Immature natural killer cell (primary cell): ENCODE measurements around the gene CCNQ. TPM values are rescaled to one million over a fixed set of nuclear protein-coding genes. Genes with fewer than 3 reads are reported as not detected.

Experiments used
- DNase-seq, 3 donors: peaks; one replicate each; pipeline ENCODE4 v3.0.0; 2022; ENCODE audit warnings: mixed read lengths in 1 of 3
- H3K27ac Mint-ChIP-seq, 6 donors: one replicate each; pipeline ENCODE4 v1.8.0; 2020; ENCODE audit warnings: mixed read lengths in 6 of 6, mild to moderate bottlenecking in 5 of 6, inconsistent platforms in 4 of 6, moderate library complexity in 3 of 6
- H3K27me3 Mint-ChIP-seq, 3 donors: one replicate each; pipeline ENCODE4 v1.8.0; 2020 to 2021; ENCODE audit warnings: low read depth in 3 of 3, mild to moderate bottlenecking in 3 of 3, mixed read lengths in 3 of 3, moderate library complexity in 3 of 3, inconsistent platforms in 1 of 3
- H3K36me3 Mint-ChIP-seq, 3 donors: one replicate each; pipeline ENCODE4 v1.8.0; 2020; ENCODE audit warnings: mixed read lengths in 3 of 3, inconsistent platforms in 2 of 3, mild to moderate bottlenecking in 2 of 3
- H3K4me1 Mint-ChIP-seq, 2 donors: one replicate each; pipeline ENCODE4 v1.8.0; 2020; ENCODE audit warnings: inconsistent platforms in 2 of 2, mild to moderate bottlenecking in 2 of 2, mixed read lengths in 2 of 2, moderate library complexity in 1 of 2
- H3K4me3 Mint-ChIP-seq, 5 donors: one replicate each; pipeline ENCODE4 v1.8.0; 2020; ENCODE audit warnings: mild to moderate bottlenecking in 5 of 5, mixed read lengths in 5 of 5, inconsistent platforms in 3 of 5, moderate library complexity in 3 of 5
- H3K9me3 Mint-ChIP-seq, 6 donors: one replicate each; pipeline ENCODE4 v1.8.0; 2020; ENCODE audit warnings: mild to moderate bottlenecking in 6 of 6, mixed read lengths in 6 of 6, inconsistent platforms in 4 of 6, moderate library complexity in 3 of 6
- polyA plus RNA-seq, 3 donors: library from polyadenylated mRNA; unstranded; fragments of 300-500 nt; fragmentation: Illumina TruSeq; gene quantifications; one replicate each; pipeline ENCODE4 v1.2.3, GENCODE V29; 2021

CCNQ gene
- polyA plus RNA-seq, 3 donors from 2014 or later = 36.7 to 42.8 (median 38.4) TPM

- Mint-ChIP-seq H3K4me3 (no peak overlapping the region), H3K4me1 (no peaks in the 10 kb centered on the region), H3K36me3 (no peaks in the 10 kb centered on the region), H3K9me3 (peaks cover 0 to 2% (median 0%) of the 10 kb centered on the region in 6 donors), H3K27me3 (peaks cover 0 to 3% (median 1%) of the 10 kb centered on the region in 3 donors), H3K27ac (no peak overlapping the region)
- DNase-seq = no peak
Observed at GRCh38 chrX:153623310-153624029, 24.5 kb upstream of the CCNQ start.

- Mint-ChIP-seq H3K4me1 (no peaks in the 10 kb centered on the region), H3K27ac (no peak overlapping the region), H3K36me3 (no peaks in the 10 kb centered on the region), H3K27me3 (peaks cover 0 to 9% (median 3%) of the 10 kb centered on the region in 3 donors), H3K9me3 (peaks cover 0 to 2% (median 0%) of the 10 kb centered on the region in 6 donors), H3K4me3 (no peak overlapping the region)
- DNase-seq = no peak
Observed at GRCh38 chrX:153622661-153623309, 23.8 kb upstream of the CCNQ start.

GRCh38 chrX:153621949-153622598, 23.1 kb upstream of the CCNQ start:
- H3K4me1 Mint-ChIP-seq = no peaks in the 10 kb centered on the region
- no peaks in the 10 kb centered on the region for H3K36me3 Mint-ChIP-seq
- H3K9me3 Mint-ChIP-seq = peaks cover 0 to under 1% (median 0%) of the 10 kb centered on the region in 6 donors
- no peak overlapping the region for H3K27ac Mint-ChIP-seq
- H3K4me3 Mint-ChIP-seq = no peak overlapping the region
- H3K27me3 Mint-ChIP-seq = peaks cover 0 to 10% (median 3%) of the 10 kb centered on the region in 3 donors
- no peak for DNase-seq

- no peak overlapping the region for H3K4me3 Mint-ChIP-seq
- no peaks in the 10 kb centered on the region for H3K4me1 Mint-ChIP-seq
- H3K36me3 Mint-ChIP-seq = no peaks in the 10 kb centered on the region
- H3K27me3 Mint-ChIP-seq = peaks cover 0 to 14% (median 5%) of the 10 kb centered on the region in 3 donors
- H3K27ac Mint-ChIP-seq = no peak overlapping the region
- no peaks in the 10 kb centered on the region for H3K9me3 Mint-ChIP-seq
- no peak for DNase-seq
Observed at GRCh38 chrX:153620576-153620975, 21.6 kb upstream of the CCNQ start.

GRCh38 chrX:153614818-153615217, 15.9 kb upstream of the CCNQ start:
- no peak overlapping the region for H3K27ac Mint-ChIP-seq
- peaks cover 6 to 14% (median 7%) of the 10 kb centered on the region in 3 donors for H3K27me3 Mint-ChIP-seq
- peaks cover 0 to 2% of the 10 kb centered on the region in 2 donors for H3K4me1 Mint-ChIP-seq
- no peak overlapping the region for H3K4me3 Mint-ChIP-seq
- DNase-seq = no peak
- no peaks in the 10 kb centered on the region for H3K9me3 Mint-ChIP-seq
- no peaks in the 10 kb centered on the region for H3K36me3 Mint-ChIP-seq

GRCh38 chrX:153612413-153612812, 13.5 kb upstream of the CCNQ start:
- Mint-ChIP-seq H3K36me3 (no peaks in the 10 kb centered on the region), H3K4me3 (no peak overlapping the region), H3K4me1 (peaks cover 0 to 2% of the 10 kb centered on the region in 2 donors), H3K9me3 (no peaks in the 10 kb centered on the region), H3K27me3 (peaks cover 4 to 7% (median 4%) of the 10 kb centered on the region in 3 donors), H3K27ac (no peak overlapping the region)
- DNase-seq = no peak

- H3K27me3 Mint-ChIP-seq = peaks cover 4 to 7% (median 6%) of the 10 kb centered on the region in 3 donors
- no peak for DNase-seq
- no peaks in the 10 kb centered on the region for H3K9me3 Mint-ChIP-seq
- H3K4me3 Mint-ChIP-seq = peak overlapping the region in 2 of 5 donors; percentile 36 to 37
- H3K27ac Mint-ChIP-seq = no peak overlapping the region
- no peaks in the 10 kb centered on the region for H3K36me3 Mint-ChIP-seq
- peaks cover 0 to 2% of the 10 kb centered on the region in 2 donors for H3K4me1 Mint-ChIP-seq
Observed at GRCh38 chrX:153611298-153612095, 12.6 kb upstream of the CCNQ start.

- Mint-ChIP-seq H3K9me3 (no peaks in the 10 kb centered on the region), H3K4me3 (peak overlapping the region; percentile 77 to 89 (median 81)), H3K4me1 (peaks cover 0 to 2% of the 10 kb centered on the region in 2 donors), H3K27ac (peak overlapping the region in 1 of 6 donors; percentile 79), H3K36me3 (no peaks in the 10 kb centered on the region), H3K27me3 (peaks cover 0 to 7% (median 4%) of the 10 kb centered on the region in 3 donors)
- no peak for DNase-seq
Observed at GRCh38 chrX:153610836-153611213, 11.9 kb upstream of the CCNQ start.

- peak overlapping the region in 5 of 6 donors; percentile 5 to 86 (median 79) for H3K27ac Mint-ChIP-seq
- H3K9me3 Mint-ChIP-seq = no peaks in the 10 kb centered on the region
- peaks cover 0 to 7% (median 4%) of the 10 kb centered on the region in 3 donors for H3K27me3 Mint-ChIP-seq
- peaks cover 0 to 2% of the 10 kb centered on the region in 2 donors for H3K4me1 Mint-ChIP-seq
- peak; percentile 73 to 76 (median 73) for DNase-seq
- H3K36me3 Mint-ChIP-seq = no peaks in the 10 kb centered on the region
- H3K4me3 Mint-ChIP-seq = peak overlapping the region; percentile 77 to 89 (median 81)
Observed at GRCh38 chrX:153609917-153610835, 11.2 kb upstream of the CCNQ start.

- no peak for DNase-seq
- Mint-ChIP-seq H3K4me1 (peaks cover 0 to 2% of the 10 kb centered on the region in 2 donors), H3K9me3 (no peaks in the 10 kb centered on the region), H3K27ac (no peak overlapping the region), H3K27me3 (peaks cover 0 to 5% (median 4%) of the 10 kb centered on the region in 3 donors), H3K4me3 (no peak overlapping the region), H3K36me3 (no peaks in the 10 kb centered on the region)
Observed at GRCh38 chrX:153608806-153609205, 9.9 kb upstream of the CCNQ start.

GRCh38 chrX:153608376-153608775, 9.4 kb upstream of the CCNQ start:
- Mint-ChIP-seq H3K4me1 (peaks cover 0 to 2% of the 10 kb centered on the region in 2 donors), H3K4me3 (no peak overlapping the region), H3K9me3 (no peaks in the 10 kb centered on the region), H3K27me3 (peaks cover 2 to 3% (median 3%) of the 10 kb centered on the region in 3 donors), H3K27ac (no peak overlapping the region), H3K36me3 (no peaks in the 10 kb centered on the region)
- DNase-seq = no peak

- Mint-ChIP-seq H3K4me3 (no peak overlapping the region), H3K9me3 (no peaks in the 10 kb centered on the region), H3K27ac (no peak overlapping the region), H3K4me1 (peaks cover 0 to 2% of the 10 kb centered on the region in 2 donors), H3K36me3 (no peaks in the 10 kb centered on the region), H3K27me3 (peaks cover 3 to 5% (median 4%) of the 10 kb centered on the region in 3 donors)
- no peak for DNase-seq
Observed at GRCh38 chrX:153606503-153606902, 7.6 kb upstream of the CCNQ start.
